Mammary epithelial cell (primary cell): ENCODE results near the gene THNSL1.

ENCODE experiments used
- EZH2 ChIP-seq: IDR thresholded peaks from 2 replicates; pipeline ENCODE4 v1.6.1; 2012; ENCODE audit warnings: low read length, inconsistent platforms, borderline replicate concordance
- TF ChIP-seq, protein P1 (sequence below), 2 donors: IDR thresholded peaks in 1 of 2; conservative IDR thresholded peaks in 1 of 2; 2 replicates each; pipeline ENCODE4 v1.5.1; 2011 to 2012; ENCODE audit warnings: inconsistent platforms in 2 of 2, low read length in 2 of 2, mild to moderate bottlenecking in 2 of 2, control low read depth in 1 of 2, low read depth in 1 of 2; ENCODE audit not compliant: insufficient read depth in 1 of 2; ENCODE audit errors: extremely low read depth in 1 of 2

- TF ChIP-seq, protein P1, sequence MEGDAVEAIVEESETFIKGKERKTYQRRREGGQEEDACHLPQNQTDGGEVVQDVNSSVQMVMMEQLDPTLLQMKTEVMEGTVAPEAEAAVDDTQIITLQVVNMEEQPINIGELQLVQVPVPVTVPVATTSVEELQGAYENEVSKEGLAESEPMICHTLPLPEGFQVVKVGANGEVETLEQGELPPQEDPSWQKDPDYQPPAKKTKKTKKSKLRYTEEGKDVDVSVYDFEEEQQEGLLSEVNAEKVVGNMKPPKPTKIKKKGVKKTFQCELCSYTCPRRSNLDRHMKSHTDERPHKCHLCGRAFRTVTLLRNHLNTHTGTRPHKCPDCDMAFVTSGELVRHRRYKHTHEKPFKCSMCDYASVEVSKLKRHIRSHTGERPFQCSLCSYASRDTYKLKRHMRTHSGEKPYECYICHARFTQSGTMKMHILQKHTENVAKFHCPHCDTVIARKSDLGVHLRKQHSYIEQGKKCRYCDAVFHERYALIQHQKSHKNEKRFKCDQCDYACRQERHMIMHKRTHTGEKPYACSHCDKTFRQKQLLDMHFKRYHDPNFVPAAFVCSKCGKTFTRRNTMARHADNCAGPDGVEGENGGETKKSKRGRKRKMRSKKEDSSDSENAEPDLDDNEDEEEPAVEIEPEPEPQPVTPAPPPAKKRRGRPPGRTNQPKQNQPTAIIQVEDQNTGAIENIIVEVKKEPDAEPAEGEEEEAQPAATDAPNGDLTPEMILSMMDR (conservative IDR thresholded peaks at IDR 0.05 in 1 of 2, IDR thresholded peaks at IDR 0.05 in 1 of 2; ENCODE audit: extremely low read depth in 1 of 2, insufficient read depth in 1 of 2, low read depth in 1 of 2, low read length in 2 of 2): no peak
- TF ChIP-seq EZH2: no peak
Measured at GRCh38 chr10:24969841-24970281, 46.6 kb upstream of the THNSL1 start.
